GM18519 (cell line): Measurements from ENCODE around the gene RNF222.

Experiments used
- ATAC-seq: cut with Tn5 transposase; IDR thresholded peaks from one replicate; pipeline ENCODE4 v1.9.1; 2021; ENCODE audit warnings: mild to moderate bottlenecking, moderate library complexity; ENCODE audit not compliant: unreplicated experiment, low FRiP score

Gene RNF222

GRCh38 chr17:8397636-8398035, at the start of gene RNF222:
TSS of gene RNF222 (minus strand) at chr17:8397827. CDS start at chr17:8393461, 4,366 bp downstream.
- no peak for ATAC-seq

- ATAC-seq: no peak
Observed at GRCh38 chr17:8445536-8445935, 47.9 kb upstream of the RNF222 start.

GRCh38 chr17:8444494-8444893, 46.9 kb upstream of the RNF222 start:
- no peak for ATAC-seq

- no peak for ATAC-seq
Observed at GRCh38 chr17:8443756-8444155, 46.1 kb upstream of the RNF222 start.

GRCh38 chr17:8442310-8442709, 44.7 kb upstream of the RNF222 start:
- no peak for ATAC-seq

- ATAC-seq: no peak
Observed at GRCh38 chr17:8441690-8442089, 44.1 kb upstream of the RNF222 start.

GRCh38 chr17:8439681-8440080, 42.1 kb upstream of the RNF222 start:
- no peak for ATAC-seq

GRCh38 chr17:8438441-8438840, 40.8 kb upstream of the RNF222 start:
- no peak for ATAC-seq

GRCh38 chr17:8436844-8437171, 39.2 kb upstream of the RNF222 start:
- ATAC-seq: no peak

GRCh38 chr17:8436169-8436843, 38.7 kb upstream of the RNF222 start:
- peak; percentile 30 for ATAC-seq

GRCh38 chr17:8435245-8436168, 37.9 kb upstream of the RNF222 start, which contains the start of gene NDEL1:
TSS of gene NDEL1 (plus strand) at chr17:8435884. CDS start at chr17:8444272, 8,388 bp downstream.
- peak; percentile 81 for ATAC-seq

GRCh38 chr17:8430966-8431365, 33.3 kb upstream of the RNF222 start:
- no peak for ATAC-seq

- ATAC-seq: no peak
Observed at GRCh38 chr17:8426802-8427201, 29.2 kb upstream of the RNF222 start.

- no peak for ATAC-seq
Observed at GRCh38 chr17:8426094-8426720, 28.6 kb upstream of the RNF222 start.

GRCh38 chr17:8421571-8421970, 23.9 kb upstream of the RNF222 start:
- no peak for ATAC-seq

GRCh38 chr17:8420041-8420934, 22.7 kb upstream of the RNF222 start:
- no peak for ATAC-seq

- ATAC-seq: no peak
Observed at GRCh38 chr17:8419305-8419704, 21.7 kb upstream of the RNF222 start.

GRCh38 chr17:8418471-8418870, 20.8 kb upstream of the RNF222 start:
- ATAC-seq: no peak

- ATAC-seq: no peak
Observed at GRCh38 chr17:8417806-8418205, 20.2 kb upstream of the RNF222 start.

- ATAC-seq: no peak
Observed at GRCh38 chr17:8413938-8414337, 16.3 kb upstream of the RNF222 start.
